HG02938 (cell line): ENCODE measurements around the gene ATL1.

Source experiments
- ATAC-seq: cut with Tn5 transposase; IDR thresholded peaks from one replicate; pipeline ENCODE4 v1.9.1; 2021; ENCODE audit warnings: mild to moderate bottlenecking, moderate library complexity; ENCODE audit not compliant: unreplicated experiment

ATL1 gene

GRCh38 chr14:50559990-50560930 is at the start of gene ATL1:
Gene ATL1 (plus strand): TSS chr14:50560145. CDS start chr14:50560266, 121 bp downstream.
- ATAC-seq: peak; percentile 51

- no peak for ATAC-seq
Measured at GRCh38 chr14:50510157-50510556, 49.8 kb upstream of the ATL1 start.

- ATAC-seq: no peak
Measured at GRCh38 chr14:50512463-50512862, 47.5 kb upstream of the ATL1 start.

- no peak for ATAC-seq
Measured at GRCh38 chr14:50516091-50516490, 43.9 kb upstream of the ATL1 start.

- ATAC-seq: peak; percentile 78
Measured at GRCh38 chr14:50520947-50521815, 38.8 kb upstream of the ATL1 start.

GRCh38 chr14:50521912-50522341 is 38.0 kb upstream of the ATL1 start:
- ATAC-seq: peak; percentile 64

GRCh38 chr14:50523271-50524041 is 36.5 kb upstream of the ATL1 start:
- ATAC-seq: no peak

- no peak for ATAC-seq
Measured at GRCh38 chr14:50524060-50524459, 35.9 kb upstream of the ATL1 start.

GRCh38 chr14:50524731-50525515 is 35.0 kb upstream of the ATL1 start:
- ATAC-seq: no peak

- no peak for ATAC-seq
Measured at GRCh38 chr14:50528000-50528399, 31.9 kb upstream of the ATL1 start.

- no peak for ATAC-seq
Measured at GRCh38 chr14:50529288-50530179, 30.4 kb upstream of the ATL1 start.

- ATAC-seq: no peak
Measured at GRCh38 chr14:50530358-50530757, 29.6 kb upstream of the ATL1 start.

- no peak for ATAC-seq
Measured at GRCh38 chr14:50530794-50531365, 29.1 kb upstream of the ATL1 start.

GRCh38 chr14:50531595-50532501 is 28.1 kb upstream of the ATL1 start:
- ATAC-seq: peak; percentile 20

- peak; percentile 90 for ATAC-seq
Measured at GRCh38 chr14:50532502-50533240, 27.3 kb upstream of the ATL1 start, which contains the start of gene MAP4K5. Gene MAP4K5 (minus strand): TSS chr14:50532569. CDS start chr14:50532049, 520 bp downstream.

GRCh38 chr14:50533241-50533705 is 26.7 kb upstream of the ATL1 start:
- ATAC-seq: peak; percentile 21

- ATAC-seq: no peak
Measured at GRCh38 chr14:50533806-50534205, 26.1 kb upstream of the ATL1 start.
